IMR-90 (cell line): ENCODE data around the gene FOCAD. TPM values are rescaled to one million over a fixed set of nuclear protein-coding genes. Genes with fewer than 3 reads are reported as not detected.
"Not testable (repeated sequence)": the region's sequence is repeated elsewhere in the genome, so short reads cannot be mapped to it uniquely, and the experiment has no call there.

Experiments used
- ATAC-seq: fragments of 200-7000 bp; cut with Tn5 transposase; 2 replicates; pipeline ENCODE4 v1.9.1; 2020; ENCODE audit warnings: low read depth, mild to moderate bottlenecking, moderate library complexity
- BruUV-seq: library from RNA; stranded (reverse); fragments of 400-500 nt; replicated peaks from 2 replicates; lab custom pipeline; 2021; lab: Mats Ljungman, UMichigan
- CTCF ChIA-PET: fragments of 300-600 bp; formaldehyde crosslinking; extraction: SDS; loops from one replicate; lab custom pipeline; 2021; ENCODE audit warnings: antibody characterized with exemption; lab: Yijun Ruan, JAX
- POLR2A ChIA-PET: fragments of 300-600 bp; sonication (Branson Sonifier 250); formaldehyde crosslinking; loops from one replicate; lab custom pipeline; 2022; ENCODE audit warnings: antibody characterized with exemption; ENCODE audit not compliant: unreplicated experiment; lab: Charles Lee
- DNase-seq: peaks from one replicate; pipeline ENCODE4 v3.0.0; 2013
- H2AFZ ChIP-seq: replicated peaks from 2 replicates; pipeline ENCODE3; 2013; ENCODE audit warnings: low read length, mild to moderate bottlenecking; ENCODE audit not compliant: poor library complexity
- H2AK5ac ChIP-seq: 2 replicates; pipeline ENCODE4 v1.6.1; 2013; ENCODE audit warnings: low read depth, low read length, inconsistent platforms
- H2AK9ac ChIP-seq: replicated peaks from 2 replicates; pipeline ENCODE3; 2013; ENCODE audit warnings: mild to moderate bottlenecking, low read depth, low read length, moderate library complexity; ENCODE audit not compliant: poor library complexity
- H2BK120ac ChIP-seq: 2 replicates; pipeline ENCODE4 v1.6.1; 2013; ENCODE audit warnings: low read depth, low read length, inconsistent platforms
- H2BK15ac ChIP-seq: 3 replicates; pipeline ENCODE4 v1.6.1; 2013; ENCODE audit warnings: low read depth, low read length, inconsistent platforms
- H2BK20ac ChIP-seq: 2 replicates; pipeline ENCODE4 v1.6.1; 2013; ENCODE audit warnings: low read depth, mild to moderate bottlenecking, inconsistent platforms, low read length, moderate library complexity
- H2BK5ac ChIP-seq: 2 replicates; pipeline ENCODE4 v1.6.1; 2013; ENCODE audit warnings: mild to moderate bottlenecking, low read depth, low read length, inconsistent platforms; ENCODE audit not compliant: poor library complexity, severe bottlenecking
- H3K14ac ChIP-seq: replicated peaks from 2 replicates; pipeline ENCODE4 v1.6.1; 2013; ENCODE audit warnings: low read depth, low read length, inconsistent platforms
- H3K18ac ChIP-seq: 2 replicates; pipeline ENCODE4 v1.6.1; 2013; ENCODE audit warnings: low read depth, low read length, control low read depth
- H3K23ac ChIP-seq: 2 replicates; pipeline ENCODE4 v1.6.1; 2013; ENCODE audit warnings: low read depth, low read length, inconsistent platforms
- H3K27ac ChIP-seq: 2 replicates; pipeline ENCODE4 v1.5.1; 2013; ENCODE audit warnings: mild to moderate bottlenecking, control low read depth, low read length; ENCODE audit not compliant: insufficient read depth
- H3K27me3 ChIP-seq: 2 replicates; pipeline ENCODE4 v1.6.1; 2013; ENCODE audit warnings: low read length; ENCODE audit not compliant: control insufficient read depth, insufficient read depth
- H3K36me3 ChIP-seq: 2 replicates; pipeline ENCODE4 v1.6.1; 2013; ENCODE audit warnings: low read length, mixed read lengths; ENCODE audit not compliant: control insufficient read depth, insufficient read depth
- H3K4ac ChIP-seq: 2 replicates; pipeline ENCODE4 v1.6.1; 2013; ENCODE audit warnings: low read depth, low read length, inconsistent platforms
- H3K4me1 ChIP-seq: 2 replicates; pipeline ENCODE4 v1.6.1; 2013; ENCODE audit warnings: low read length, mixed read lengths; ENCODE audit not compliant: control insufficient read depth, insufficient read depth
- H3K4me2 ChIP-seq: 2 replicates; pipeline ENCODE4 v1.6.1; 2013; ENCODE audit warnings: low read depth, mild to moderate bottlenecking, control low read depth, low read length, moderate library complexity
- H3K4me3 ChIP-seq: 2 replicates; pipeline ENCODE4 v1.5.1; 2013; ENCODE audit warnings: low read depth, mild to moderate bottlenecking, control low read depth, low read length, moderate library complexity; ENCODE audit not compliant: insufficient read depth
- H3K56ac ChIP-seq: 2 replicates; pipeline ENCODE4 v1.6.1; 2013; ENCODE audit warnings: low read length, inconsistent platforms; ENCODE audit not compliant: insufficient read depth; ENCODE audit errors: extremely low read depth
- H3K79me1 ChIP-seq, 2 experiments: 2 replicates each; pipeline ENCODE4 v1.6.1; 2013; ENCODE audit warnings: low read length in 2 of 2, inconsistent platforms in 1 of 2, low read depth in 1 of 2
- H3K9ac ChIP-seq: 2 replicates; pipeline ENCODE4 v1.6.1; 2013; ENCODE audit warnings: low read depth, low read length, control low read depth
- H3K9me1 ChIP-seq: 2 replicates; pipeline ENCODE4 v1.6.1; 2013; ENCODE audit warnings: low read length, inconsistent platforms; ENCODE audit not compliant: insufficient read depth
- H3K9me3 ChIP-seq: 2 replicates; pipeline ENCODE4 v1.6.1; 2013; ENCODE audit warnings: low read length; ENCODE audit not compliant: control insufficient read depth, insufficient read depth
- H4K20me1 ChIP-seq: 2 replicates; pipeline ENCODE4 v1.6.1; 2013; ENCODE audit warnings: low read length, inconsistent platforms; ENCODE audit not compliant: insufficient read depth
- H4K5ac ChIP-seq: 2 replicates; pipeline ENCODE4 v1.6.1; 2013; ENCODE audit warnings: mild to moderate bottlenecking, low read depth, low read length, control low read depth
- H4K8ac ChIP-seq, 2 experiments: 2 replicates each; pipeline ENCODE4 v1.6.1; 2013; ENCODE audit warnings: low read depth in 2 of 2, low read length in 2 of 2, control low read depth in 1 of 2, inconsistent platforms in 1 of 2
- H4K91ac ChIP-seq: 2 replicates; pipeline ENCODE4 v1.6.1; 2013; ENCODE audit warnings: low read depth, low read length, inconsistent platforms; ENCODE audit not compliant: insufficient read depth
- CTCF ChIP-seq: conservative IDR thresholded peaks from 2 replicates; pipeline ENCODE4 v1.5.1; 2012; ENCODE audit warnings: mild to moderate bottlenecking, low read depth, low read length, improper control_type of control experiment
- FOS ChIP-seq: fragments of 150-350 bp; IDR thresholded peaks from 2 replicates; pipeline ENCODE4 v1.6.1; 2016; ENCODE audit warnings: low read depth, low read length
- MAFK ChIP-seq: IDR thresholded peaks from 2 replicates; pipeline ENCODE4 v1.6.1; 2012; ENCODE audit warnings: low read depth, low read length, improper control_type of control experiment
- WGBS, 2 experiments: methylation state at CpG; one replicate each; pipeline versions ENCODE4 v1.1.5 to v1.1.7; 2013; ENCODE audit warnings: missing lambda C conversion rate in 2 of 2; ENCODE audit not compliant: insufficient read length in 1 of 2; ENCODE audit errors: extremely low coverage in 2 of 2; 5-methylcytosine and 5-hydroxymethylcytosine counted together
- dilution Hi-C: fragments of 300-500 bp; cut with HindIII; formaldehyde crosslinking; loops from one replicate; pipeline ENCODE4 v1.14.3; 2018; ENCODE audit warnings: low sequenced_read_pairs; ENCODE audit not compliant: unreplicated experiment
- in situ Hi-C: fragments of 300-500 bp; cut with MboI; formaldehyde crosslinking; loops from 3 replicates; pipeline ENCODE4 v1.14.3; 2019; ENCODE audit warnings: low sequenced_read_pairs, inconsistent platforms, mixed read lengths
- intact Hi-C: fragments of 100-400 bp; cut with micrococcal nuclease; formaldehyde crosslinking; loops from 2 replicates; pipeline ENCODE4 v1.10.0; 2022
- polyA plus RNA-seq, 3 experiments: library from polyadenylated mRNA; depleted of rRNA; stranded (reverse); fragments of >200 nt; gene quantifications; 2 replicates each; pipeline ENCODE4 v1.2.3, GENCODE V29; 2012; ENCODE audit warnings: low replicate concordance in 1 of 3
- total RNA-seq: library from RNA; depleted of rRNA; stranded (reverse); fragments of >200 nt; gene quantifications from 2 replicates; pipeline ENCODE4 v1.2.3, GENCODE V29; 2012

Gene FOCAD
- total and polyA plus RNA-seq, 2 of the 4 experiments (the other 2 are of a cell fraction): 28.8 to 91.2 TPM

GRCh38 chr9:20962536-20963225 lies 278.6 kb downstream of the FOCAD start (continued):
- TF ChIP-seq FOS: no peak

- Histone ChIP-seq H3K23ac (no peak overlapping the region), H3K14ac (no peak overlapping the region), H3K4me1 (no peaks in the 10 kb centered on the region), H4K20me1 (no peaks in the 10 kb centered on the region), H4K5ac (no peak overlapping the region), H2BK20ac (no peak overlapping the region), H3K4me3 (no peak overlapping the region), H3K9me1 (no peaks in the 10 kb centered on the region), H2AK9ac (no peak overlapping the region), H3K27ac (no peak overlapping the region), H2BK5ac (no peak overlapping the region), H3K56ac (no peak overlapping the region), H4K8ac (no peak overlapping the region), H3K9ac (no peak overlapping the region), H4K91ac (no peak overlapping the region), H3K36me3 (peaks cover 2% of the 10 kb centered on the region), H3K79me1 (no peaks in the 10 kb centered on the region), H3K27me3 (no peaks in the 10 kb centered on the region), H2BK120ac (no peak overlapping the region), H3K4me2 (no peak overlapping the region), H3K4ac (no peak overlapping the region), H2AFZ (no peak overlapping the region), H2AK5ac (no peak overlapping the region), H3K9me3 (no peaks in the 10 kb centered on the region), H3K18ac (no peak overlapping the region), H2BK15ac (no peak overlapping the region)
- intact Hi-C loops (no loop called here), dilution Hi-C loops (no loop called here), in situ Hi-C loops (no loop called here)
- ATAC-seq: no peak
- POLR2A ChIA-PET: no interaction called here
- CTCF ChIA-PET: interaction anchor here (0.7 kb wide), 1 partner anchor 462 kb away, joined by 6 read pairs; no protein-coding TSS in a partner anchor
- WGBS, 2 experiments: no CpG with 5 or more reads among the region's 1 CpG
- 0 out of 2 replicates have a peak, but pooled peaks have one; percentile 36 for TF ChIP-seq MAFK
- TF ChIP-seq CTCF: no peak
- no TSS peak for BruUV-seq
- DNase-seq: no peak
Measured at GRCh38 chr9:20972684-20973083, 288.6 kb downstream of the FOCAD start.

- H3K27me3 ChIP-seq, H3K9me1 ChIP-seq, H2AFZ ChIP-seq, H3K56ac ChIP-seq, H3K9me3 ChIP-seq, H4K20me1 ChIP-seq, H2BK20ac ChIP-seq, H3K27ac ChIP-seq, H3K4ac ChIP-seq, intact Hi-C loops, H4K5ac ChIP-seq, H2BK15ac ChIP-seq, ATAC-seq, H2AK5ac ChIP-seq, H3K36me3 ChIP-seq, POLR2A ChIA-PET, dilution Hi-C loops, H3K23ac ChIP-seq, H3K4me1 ChIP-seq, H3K79me1 ChIP-seq, BruUV-seq, H3K14ac ChIP-seq, H2BK5ac ChIP-seq, DNase-seq, H4K91ac ChIP-seq, H3K9ac ChIP-seq, H2AK9ac ChIP-seq, H3K4me3 ChIP-seq, in situ Hi-C loops, H3K18ac ChIP-seq, H4K8ac ChIP-seq, H3K4me2 ChIP-seq, H2BK120ac ChIP-seq: not testable (repeated sequence)
- CTCF ChIA-PET: interaction anchor here (0.7 kb wide), 1 partner anchor 462 kb away, joined by 6 read pairs; no protein-coding TSS in a partner anchor
- WGBS, 2 experiments: 100% methylated on average over 1 of the region's 2 CpGs; no CpG with 5 or more reads in 1 of the 2 experiments
Measured at GRCh38 chr9:20973246-20973947, 289.3 kb downstream of the FOCAD start.
